Ramos (cell line): ENCODE measurements around the gene METAP2.

Experiments used
- in situ Hi-C: fragments of 300-500 bp; cut with MboI; formaldehyde crosslinking; loops from one replicate; pipeline ENCODE4 v1.14.3; 2022; ENCODE audit warnings: low sequenced_read_pairs; ENCODE audit not compliant: unreplicated experiment

Gene METAP2

DNA sequence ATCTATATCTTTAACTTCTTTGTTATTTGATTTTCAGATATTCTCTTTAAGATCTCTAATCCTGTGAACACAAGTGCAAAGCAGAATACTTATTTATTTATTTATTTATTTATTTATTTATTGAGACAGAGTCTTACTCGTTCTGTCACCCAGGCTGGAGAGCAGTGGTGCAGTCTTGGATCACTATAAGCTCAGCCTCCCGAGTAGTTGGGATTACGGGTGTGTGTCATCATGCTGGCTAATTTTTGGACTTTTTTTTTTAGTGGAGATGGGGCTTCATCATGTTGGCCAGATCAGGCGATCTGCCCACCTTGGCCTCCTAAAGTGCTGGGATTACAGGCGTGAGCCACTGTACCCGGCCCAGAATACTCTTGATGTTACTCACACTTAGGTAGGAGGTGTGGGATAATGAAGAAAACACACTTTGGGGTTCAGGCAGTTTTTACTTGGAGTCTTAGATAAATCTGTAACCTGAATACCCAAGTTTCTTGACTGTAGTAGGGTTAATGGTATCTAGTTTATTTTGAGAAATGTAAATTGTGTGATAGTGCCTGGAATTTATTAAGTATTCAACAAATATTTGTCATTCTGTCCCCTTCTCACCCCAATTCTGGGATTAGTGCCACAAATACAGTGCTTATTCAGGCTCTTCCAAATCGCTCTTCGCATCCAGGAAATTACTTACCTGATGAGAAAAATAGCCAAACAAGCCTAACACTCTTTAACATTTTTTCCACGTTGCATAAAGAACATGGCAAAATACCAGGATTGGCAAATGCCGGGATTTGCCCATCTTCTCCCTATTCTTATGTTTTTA lies 33.0 kb downstream of the METAP2 start:
- in situ Hi-C loops, result no loop called here

DNA sequence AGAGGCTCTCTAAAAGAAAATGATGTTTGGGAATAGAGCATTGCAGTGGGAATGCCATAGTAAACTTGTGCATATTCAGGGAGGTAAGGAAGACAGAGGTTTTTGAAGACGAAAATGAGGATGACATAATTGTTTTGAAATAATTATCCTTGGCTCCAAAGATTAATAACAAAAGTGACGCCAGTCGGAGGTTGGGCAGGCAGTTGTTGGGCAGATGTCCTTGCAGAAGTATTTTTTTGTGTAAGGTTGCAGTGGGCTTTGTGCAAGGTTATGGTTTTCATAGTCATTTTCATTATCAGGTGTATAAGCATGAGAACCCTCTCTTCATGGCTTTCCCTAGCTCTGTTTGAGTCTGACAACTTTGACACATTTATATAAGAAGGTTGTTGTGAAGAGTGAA lies 35.3 kb downstream of the METAP2 start:
- in situ Hi-C loops, result no loop called here

DNA sequence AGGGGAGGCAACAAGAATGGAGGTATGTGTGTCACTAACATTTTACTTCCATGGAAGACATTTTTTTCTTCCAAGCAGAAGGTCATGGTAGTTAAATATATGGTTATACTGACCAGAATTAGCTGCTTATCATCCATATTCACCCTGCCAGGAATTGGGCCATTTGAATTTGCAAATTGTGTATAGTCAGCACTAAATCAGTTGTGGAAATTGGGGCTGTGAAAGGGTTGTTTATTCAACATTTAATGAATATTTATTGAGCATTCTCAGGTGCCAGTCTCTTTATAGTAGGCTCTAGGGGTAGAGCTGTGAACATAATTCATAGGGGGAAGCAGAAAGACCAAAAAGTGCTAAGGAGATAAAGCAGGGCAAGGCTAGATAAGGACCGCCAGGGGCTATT lies 38.0 kb downstream of the METAP2 start:
- in situ Hi-C loops, result no loop called here

DNA sequence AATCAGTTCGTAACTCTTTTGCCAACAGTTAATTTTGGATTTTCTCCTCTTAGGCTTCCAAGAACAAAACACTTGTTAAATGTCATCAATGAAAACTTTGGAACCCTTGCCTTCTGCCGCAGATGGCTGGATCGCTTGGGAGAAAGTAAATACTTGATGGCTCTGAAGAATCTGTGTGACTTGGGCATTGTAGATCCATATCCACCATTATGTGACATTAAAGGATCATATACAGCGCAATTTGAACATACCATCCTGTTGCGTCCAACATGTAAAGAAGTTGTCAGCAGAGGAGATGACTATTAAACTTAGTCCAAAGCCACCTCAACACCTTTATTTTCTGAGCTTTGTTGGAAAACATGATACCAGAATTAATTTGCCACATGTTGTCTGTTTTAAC lies 39.6 kb downstream of the METAP2 start:
- in situ Hi-C loops, result no loop called here

DNA sequence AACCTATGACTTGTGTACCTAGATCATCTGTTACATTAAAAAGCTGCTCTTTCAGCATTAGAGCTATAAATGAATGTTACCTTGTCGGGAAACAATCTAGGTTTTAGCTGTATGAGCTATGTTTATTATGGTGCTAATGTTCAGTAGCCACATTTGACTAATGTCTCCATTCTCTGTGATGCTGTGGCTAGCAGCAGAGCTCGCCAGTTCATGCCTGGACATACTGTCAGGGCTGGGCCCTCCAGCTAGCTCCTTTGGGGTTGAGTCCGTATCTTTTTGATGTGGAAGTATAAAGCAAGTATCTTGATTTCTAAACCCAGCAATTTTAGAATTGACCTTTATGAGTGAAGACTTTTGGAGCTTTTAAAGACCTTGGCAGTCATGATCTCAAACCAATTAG lies 41.2 kb downstream of the METAP2 start:
- in situ Hi-C loops, result no loop called here

DNA sequence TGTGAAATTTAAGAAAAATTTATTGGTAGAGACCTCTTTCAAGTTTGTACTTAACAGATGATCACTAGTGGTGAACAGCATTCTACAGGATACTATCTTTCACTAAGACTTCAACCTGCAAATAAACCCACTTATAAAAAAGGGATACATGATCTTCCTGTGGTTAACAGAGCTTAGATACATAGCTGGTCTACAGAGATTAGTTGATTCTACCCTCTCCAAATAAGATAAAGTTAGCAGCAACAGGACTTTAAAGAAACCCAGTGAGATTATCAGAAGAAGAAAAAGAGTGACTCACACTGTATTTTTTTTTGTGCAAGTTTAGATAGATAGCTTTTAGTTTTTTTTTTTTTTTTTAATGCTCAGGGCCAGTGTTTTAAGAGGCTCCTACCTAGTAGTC lies 42.8 kb downstream of the METAP2 start:
- in situ Hi-C loops, result no loop called here

DNA sequence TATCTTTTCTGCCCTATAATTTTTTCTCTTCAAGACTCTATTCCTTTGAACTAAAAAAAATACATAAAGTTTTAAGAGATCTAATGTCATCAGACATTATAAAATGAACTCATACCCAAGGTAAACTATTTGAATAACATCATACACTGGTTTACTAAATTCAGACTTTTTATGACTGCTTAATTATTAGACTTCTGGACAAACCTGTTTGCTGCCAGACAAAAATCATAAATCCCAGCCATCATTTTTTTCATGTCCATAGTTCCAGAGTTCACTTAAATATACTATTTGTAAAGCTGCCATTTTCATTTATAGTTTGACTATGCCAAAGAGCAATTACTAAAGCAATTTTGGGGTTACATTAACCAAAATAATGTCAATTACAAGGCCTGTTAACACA lies 43.3 kb downstream of the METAP2 start:
- in situ Hi-C loops, result no loop called here

DNA sequence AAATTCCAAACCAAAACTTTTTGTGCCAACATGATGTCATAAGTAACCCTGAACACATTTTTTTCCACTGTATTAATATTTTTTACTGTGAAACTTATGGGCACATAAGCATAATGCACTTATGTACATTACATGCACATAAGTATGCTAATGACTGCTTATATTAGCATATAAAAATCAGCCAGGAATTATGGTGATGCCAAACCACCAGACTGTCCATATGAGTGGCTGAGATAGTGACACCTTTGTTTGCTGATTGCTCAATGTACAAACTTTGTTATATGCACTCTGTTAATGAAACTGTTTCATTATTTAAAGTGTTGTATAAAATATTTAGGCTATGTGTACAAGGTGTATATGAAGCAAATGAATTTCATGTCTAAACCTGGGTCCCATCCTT lies 45.0 kb downstream of the METAP2 start:
- in situ Hi-C loops, result no loop called here

DNA sequence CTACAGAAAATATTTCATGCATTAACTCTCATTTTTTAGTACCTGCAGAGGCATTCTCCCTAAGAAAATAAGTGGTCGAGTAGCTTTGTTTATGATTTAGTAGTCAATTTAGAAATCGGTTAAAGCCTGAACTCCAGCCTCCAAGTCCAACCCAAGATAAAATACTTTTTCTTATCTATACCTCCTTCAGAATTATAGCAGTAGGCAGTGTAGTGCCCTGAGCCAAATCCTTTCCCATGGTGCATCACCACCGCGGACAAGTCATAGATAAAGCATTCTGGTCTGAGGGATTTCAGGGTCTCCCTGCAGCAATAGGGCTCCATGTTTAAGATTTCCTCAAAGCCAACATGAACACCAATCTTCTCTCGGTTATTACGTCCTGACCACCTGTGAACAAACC lies 46.9 kb downstream of the METAP2 start:
- in situ Hi-C loops, result no loop called here

DNA sequence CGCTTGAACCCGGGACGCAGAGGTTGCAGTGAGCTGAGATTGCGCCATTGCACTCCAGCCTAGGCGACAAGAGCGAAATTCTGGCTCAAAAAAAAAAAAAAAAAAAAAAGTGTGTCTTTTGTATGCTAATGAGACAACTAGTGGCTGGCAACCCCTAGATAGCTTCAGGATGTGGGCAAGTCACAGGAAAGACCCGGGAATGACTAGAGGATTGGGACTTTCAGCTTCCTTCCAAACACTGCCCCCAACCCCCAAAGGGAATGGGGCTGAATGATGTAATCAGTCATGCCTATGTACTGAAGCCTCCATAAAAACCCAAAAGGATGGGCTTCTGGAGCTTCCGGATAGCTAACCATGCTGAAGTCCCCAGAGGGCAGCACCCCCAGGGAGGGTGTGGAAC lies 48.7 kb downstream of the METAP2 start:
- in situ Hi-C loops, result no loop called here

DNA sequence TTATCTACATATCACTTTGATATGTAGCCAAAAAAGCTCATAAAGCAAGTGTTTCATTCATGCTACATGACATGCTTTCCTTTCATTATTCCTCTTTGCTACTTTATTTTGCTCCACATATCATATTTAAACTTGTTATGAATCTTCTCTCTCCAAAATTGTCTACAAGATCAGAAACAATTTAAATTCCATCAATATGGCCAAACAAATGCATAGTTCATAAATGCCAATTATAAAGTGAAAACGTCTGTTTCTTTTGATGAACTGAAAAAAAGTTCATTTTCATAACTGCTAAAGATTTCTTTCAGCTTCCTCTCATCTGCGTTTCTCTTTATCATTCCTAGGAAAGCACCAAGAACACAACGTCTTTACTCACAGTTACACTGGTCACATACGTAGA lies 54.5 kb downstream of the METAP2 start:
- in situ Hi-C loops, result no loop called here

DNA sequence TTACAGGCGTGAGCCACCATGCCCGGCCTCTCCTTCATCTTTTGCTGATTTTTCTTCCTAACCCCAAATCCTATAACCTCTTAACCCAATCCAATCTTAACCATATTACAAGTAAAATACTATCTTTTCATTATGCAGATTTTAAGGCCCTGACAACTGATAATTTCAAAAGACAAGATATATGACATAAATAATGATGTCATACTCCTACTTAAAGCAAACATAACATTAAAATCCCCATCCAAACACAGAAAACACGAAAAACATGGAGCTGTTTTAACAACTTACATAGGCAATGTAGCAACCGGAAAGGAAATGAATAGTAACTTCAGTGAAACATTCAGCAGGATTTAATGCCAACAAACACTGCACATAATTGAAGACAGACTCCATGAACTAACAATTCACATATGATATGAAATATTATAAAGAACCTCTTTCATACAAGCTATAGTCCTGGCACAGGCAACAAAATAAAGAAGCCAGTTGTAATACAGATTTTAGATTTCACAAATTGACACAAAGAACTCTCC lies 55.8 kb downstream of the METAP2 start:
- in situ Hi-C loops, result no loop called here

DNA sequence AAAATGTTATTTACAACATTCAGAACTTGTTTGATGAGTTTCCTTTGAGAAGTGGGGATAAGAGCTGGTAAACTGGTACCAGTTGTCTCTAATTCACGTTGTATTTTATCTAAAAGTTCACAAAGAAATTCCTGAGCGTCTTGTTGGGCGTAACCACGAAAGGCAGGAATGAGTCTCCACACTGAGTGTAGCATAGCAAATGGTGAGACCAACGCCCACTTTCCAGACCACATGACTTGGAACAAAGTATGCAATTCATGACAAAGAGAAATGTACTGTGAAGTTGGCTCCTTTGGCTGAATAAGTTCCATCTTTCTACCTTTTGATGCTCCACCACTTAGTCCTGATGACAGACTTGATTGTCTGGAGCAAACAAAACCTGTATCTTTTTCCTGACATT lies 58.9 kb downstream of the METAP2 start:
- in situ Hi-C loops, result no loop called here

DNA sequence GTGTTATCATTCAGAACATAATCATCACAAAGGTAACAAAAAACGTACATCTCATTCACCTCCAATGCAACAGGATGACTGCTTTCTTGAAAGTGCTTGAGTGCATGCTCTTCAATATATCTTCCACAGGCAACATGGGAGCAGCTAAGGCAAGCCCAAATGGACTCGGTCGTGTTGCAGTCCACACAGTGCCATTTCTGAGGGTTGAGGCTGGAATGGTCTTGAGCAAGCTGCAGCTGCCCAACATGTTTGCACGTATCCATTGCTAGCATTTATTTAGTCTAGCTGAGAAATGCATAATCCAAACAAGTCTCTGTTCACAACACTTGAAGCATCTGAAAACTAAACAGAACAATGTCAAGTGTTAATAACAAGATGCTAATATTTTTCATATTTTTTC lies 60.0 kb downstream of the METAP2 start:
- in situ Hi-C loops, result no loop called here

DNA sequence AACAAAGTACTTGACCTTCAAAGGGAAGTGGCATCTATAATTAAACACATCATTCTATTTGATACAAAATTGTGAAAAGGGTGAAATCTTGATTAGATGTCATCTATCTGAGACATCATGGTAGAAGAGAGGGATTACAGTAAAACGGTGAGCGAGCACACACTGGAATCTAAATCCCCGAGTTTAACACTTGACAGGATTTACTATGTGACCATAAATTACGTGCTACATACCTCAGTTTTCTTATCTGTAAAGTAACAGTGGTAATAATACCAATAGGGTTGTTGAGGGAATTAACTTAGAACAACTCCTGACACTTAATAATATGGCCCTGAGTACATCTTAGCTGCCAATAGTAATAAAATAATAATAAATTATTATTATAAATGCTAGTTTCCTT lies 64.1 kb downstream of the METAP2 start:
- in situ Hi-C loops, result loop anchor here (5.0 kb wide), 1 partner anchor 426 kb away; no protein-coding TSS in a partner anchor

DNA sequence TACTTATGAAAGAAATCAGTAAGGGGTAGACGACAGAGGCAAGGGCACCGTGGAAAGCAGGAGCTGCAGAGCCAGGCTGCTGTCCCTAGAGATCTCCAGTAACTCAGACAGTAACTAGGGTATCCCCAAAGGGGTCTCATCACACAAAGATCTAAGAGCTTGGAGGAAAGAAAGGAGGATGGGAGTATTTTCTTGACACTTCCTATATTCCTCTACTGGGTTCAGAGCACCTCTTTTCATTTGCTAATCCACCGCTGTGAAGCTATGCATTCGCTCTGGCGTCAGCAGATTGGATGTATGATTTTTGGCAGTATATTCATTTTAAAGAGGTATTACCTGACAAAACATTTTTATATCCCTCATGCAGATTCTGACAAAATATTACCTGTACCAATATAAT lies 64.7 kb downstream of the METAP2 start:
- in situ Hi-C loops, result loop anchor here (5.0 kb wide), 1 partner anchor 426 kb away; no protein-coding TSS in a partner anchor

DNA sequence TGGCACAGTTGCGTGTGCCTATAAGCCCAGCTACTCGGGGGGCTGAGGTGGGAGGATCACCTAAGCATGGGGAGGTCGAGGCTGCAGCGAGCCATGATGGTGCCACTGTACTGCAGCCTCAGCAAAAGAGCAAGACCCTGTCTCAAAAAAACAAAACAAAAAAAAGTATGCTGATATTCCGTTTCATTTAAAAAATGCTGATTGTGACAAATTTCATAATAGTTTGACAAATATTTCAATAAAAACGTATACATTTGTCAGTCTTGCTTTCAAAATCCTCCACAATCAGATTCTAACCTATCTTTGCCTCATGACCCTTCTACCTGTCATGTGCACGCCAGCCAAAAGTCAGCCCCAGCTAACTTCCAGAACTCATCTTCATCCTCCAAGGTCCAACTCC lies 67.5 kb downstream of the METAP2 start:
- in situ Hi-C loops, result no loop called here

DNA sequence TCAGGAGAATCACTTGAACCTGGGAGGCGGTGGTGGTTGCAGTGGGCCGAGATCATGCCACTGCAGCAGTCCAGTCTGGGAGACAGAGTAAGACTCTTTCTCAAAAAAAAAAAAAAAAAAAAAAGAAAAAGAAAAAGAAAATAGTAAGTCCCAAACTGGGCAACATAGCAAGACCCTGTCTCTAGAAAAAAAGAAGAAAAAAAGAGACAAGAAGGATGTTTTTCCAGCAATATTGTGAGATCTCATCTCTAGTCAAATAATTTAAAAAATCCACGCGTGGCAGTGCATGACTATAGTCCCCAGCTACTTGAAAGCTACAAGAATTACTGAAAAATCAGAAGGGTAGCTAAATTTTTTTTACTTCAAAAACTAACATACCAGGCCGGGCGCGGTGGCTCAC lies 69.4 kb downstream of the METAP2 start:
- in situ Hi-C loops, result no loop called here

DNA sequence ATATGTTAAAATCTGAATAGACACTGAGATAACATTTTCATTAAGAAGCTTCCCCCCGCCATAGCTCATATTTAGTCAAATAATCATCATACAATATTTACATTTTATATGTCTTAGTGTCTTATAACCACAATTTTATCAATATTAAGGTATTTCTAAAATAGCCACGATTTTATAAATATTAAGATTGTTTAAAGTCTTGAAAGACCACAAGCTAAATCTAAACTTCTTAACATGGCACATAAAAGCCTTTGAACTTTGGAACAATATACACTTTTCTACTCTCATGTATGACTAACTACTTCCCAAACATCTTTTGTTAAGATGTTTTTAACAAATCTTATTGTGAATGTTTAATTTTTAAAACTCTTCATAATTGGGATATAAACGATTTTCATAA lies 70.8 kb downstream of the METAP2 start:
- in situ Hi-C loops, result no loop called here

DNA sequence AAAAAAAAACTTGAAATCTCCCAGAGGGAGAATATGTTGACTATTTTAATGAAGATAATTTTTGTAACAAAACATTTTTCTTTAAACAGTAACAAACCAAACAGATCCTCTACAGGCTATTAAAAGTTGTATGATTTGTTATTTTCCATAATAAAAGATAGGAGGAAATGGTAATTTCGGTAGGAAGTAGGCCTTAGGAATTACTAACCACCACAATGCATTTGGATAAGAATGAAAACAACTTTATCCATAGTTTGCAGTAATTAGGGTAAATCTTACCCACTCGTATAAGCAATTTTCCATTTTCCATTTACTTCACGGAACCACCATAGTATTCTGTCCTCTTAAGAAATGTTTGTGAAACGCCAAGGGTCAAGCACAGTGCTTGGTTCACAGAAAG lies 71.4 kb downstream of the METAP2 start:
- in situ Hi-C loops, result no loop called here

DNA sequence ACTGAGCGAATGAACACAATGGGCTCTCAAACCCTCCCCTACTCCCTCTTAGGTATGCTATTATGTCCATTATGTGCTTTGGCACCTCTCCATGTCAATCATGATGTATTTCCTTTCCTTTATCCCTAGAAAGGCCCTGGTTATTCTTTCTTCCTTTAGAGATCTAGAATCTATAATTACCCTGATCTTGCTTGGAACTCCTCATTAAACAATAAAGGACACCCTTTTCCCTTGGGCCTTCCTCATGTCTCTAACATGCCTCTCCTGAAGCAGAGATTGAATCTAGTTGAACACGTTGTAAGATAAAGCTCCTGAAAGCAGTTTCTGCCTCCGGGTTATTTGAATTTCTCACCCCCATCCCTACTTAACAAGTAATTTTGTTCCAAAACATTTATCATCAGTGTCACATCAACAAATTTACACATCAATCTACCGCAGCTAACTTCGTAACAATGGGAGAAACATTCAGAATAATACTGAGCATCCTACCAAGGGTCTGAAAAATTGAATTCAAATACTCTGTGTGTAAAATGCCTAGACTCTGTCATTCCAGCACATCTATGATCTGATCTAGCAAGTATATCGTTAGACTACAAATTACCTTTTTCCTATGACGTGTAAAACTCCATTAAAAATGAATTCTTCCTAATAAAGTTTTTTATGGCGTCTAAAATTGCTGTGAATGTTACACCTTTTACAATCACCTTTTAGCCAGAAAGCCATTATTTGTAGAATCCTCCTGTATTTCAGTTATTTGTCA lies 72.0 kb downstream of the METAP2 start:
- in situ Hi-C loops, result no loop called here

DNA sequence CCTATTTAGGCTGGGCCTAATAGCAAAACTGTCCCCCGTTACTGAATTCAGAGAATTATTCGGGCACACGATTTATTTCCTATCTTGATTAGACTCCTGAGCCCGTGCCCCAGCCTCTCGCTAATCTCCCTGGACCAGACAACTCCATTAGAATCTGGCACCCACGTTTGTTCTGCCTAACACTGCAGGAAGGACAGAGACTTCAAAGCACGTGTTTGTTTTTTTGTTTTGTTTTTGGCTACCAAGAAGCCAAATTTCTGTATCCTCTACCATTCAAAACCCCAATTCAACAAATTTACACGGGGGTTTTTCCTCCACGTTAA lies 72.5 kb downstream of the METAP2 start:
- in situ Hi-C loops, result no loop called here
